GM12873 (cell line): ENCODE measurements around the gene MDH1.

ENCODE experiments used
- CTCF ChIP-seq: IDR thresholded peaks from 2 replicates; pipeline ENCODE4 v1.5.1; 2012; ENCODE audit warnings: low read depth, mild to moderate bottlenecking, moderate library complexity, low read length, control low read depth; ENCODE audit not compliant: insufficient read depth; ENCODE audit errors: missing control alignments

Gene MDH1

GRCh38 chr2:63588385-63589147, at the start of gene MDH1, which contains the start of gene WDPCP:
TSS of gene MDH1 (plus strand) at chr2:63588963. CDS start at chr2:63589044, 81 bp downstream.
TSS of gene WDPCP (minus strand) at chr2:63588477. CDS start at chr2:63588271, 206 bp downstream.
- TF ChIP-seq CTCF, result no peak

- no peak for TF ChIP-seq CTCF
These were observed 49.2 kb upstream of the MDH1 start for GRCh38 chr2:63539416-63540162.

- peak; percentile 43 for TF ChIP-seq CTCF
These were observed 44.6 kb upstream of the MDH1 start for GRCh38 chr2:63544017-63544627.

GRCh38 chr2:63545023-63545422, 43.7 kb upstream of the MDH1 start:
- TF ChIP-seq CTCF, result no peak

- no peak for TF ChIP-seq CTCF
These were observed 35.7 kb upstream of the MDH1 start for GRCh38 chr2:63553049-63553448.

GRCh38 chr2:63555299-63555698, 33.5 kb upstream of the MDH1 start:
- no peak for TF ChIP-seq CTCF

- TF ChIP-seq CTCF, result no peak
These were observed 32.8 kb upstream of the MDH1 start for GRCh38 chr2:63555931-63556330.
